ENCODE results near the gene TTC6. TPM values are rescaled to one million over a fixed set of nuclear protein-coding genes. Genes with fewer than 3 reads are reported as not detected.

The TTC6 gene
- total RNA-seq, 1 donor from 2014 or later: not detected

DNA sequence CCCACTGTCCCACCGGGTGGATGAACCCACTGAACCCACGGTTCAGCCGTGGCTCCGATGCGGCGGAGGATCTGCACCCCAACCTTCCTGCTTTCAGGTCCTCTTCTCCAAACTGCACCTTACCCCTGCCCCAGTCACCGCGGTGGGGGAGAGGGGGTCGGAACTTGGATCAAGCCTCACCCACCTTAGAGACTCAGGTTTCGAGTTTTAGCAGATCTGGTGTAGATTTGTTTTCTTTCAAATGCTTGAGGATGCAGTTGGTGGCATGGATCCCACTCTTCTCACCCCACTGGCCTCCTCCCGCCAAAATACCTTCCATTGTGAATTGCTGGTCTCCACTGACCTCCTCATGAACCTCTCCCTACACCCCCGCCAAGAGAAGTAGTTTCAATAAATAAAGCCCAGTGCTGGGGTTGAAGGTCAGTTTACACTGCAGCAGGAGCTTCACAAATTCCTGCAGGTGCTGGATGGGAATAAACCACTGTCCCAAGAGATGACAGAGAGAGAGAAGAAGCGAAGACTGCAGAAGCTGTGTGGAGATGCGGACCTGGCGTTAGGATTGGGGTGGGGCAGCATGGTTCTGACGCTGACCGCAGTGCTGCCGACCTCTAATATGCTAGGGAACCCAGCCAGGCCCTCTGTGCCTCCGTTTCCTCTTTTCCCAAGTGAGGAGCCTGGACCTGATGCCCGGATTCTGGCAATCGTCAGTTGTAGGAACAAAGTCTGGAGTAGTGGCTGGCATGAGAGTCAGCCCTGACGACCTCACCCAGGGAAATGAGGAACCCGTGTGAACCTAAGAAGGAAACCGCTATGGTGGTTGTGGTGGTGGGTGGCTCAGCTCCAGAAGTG, 7.4 kb downstream of the TTC6 start:
- peaks cover 89% of the 10 kb centered on the region for H3K27me3 Mint-ChIP-seq (ENCODE audit: unreplicated experiment)
- no peaks in the 10 kb centered on the region for H3K9me3 Mint-ChIP-seq (ENCODE audit: unreplicated experiment)
- DNase-seq (ENCODE audit: extremely low spot score, unreplicated experiment): no peak
- peaks cover 23% of the 10 kb centered on the region for H3K4me1 Mint-ChIP-seq (ENCODE audit: unreplicated experiment)
- H3K36me3 Mint-ChIP-seq (ENCODE audit: unreplicated experiment): no peaks in the 10 kb centered on the region
- TF ChIP-seq, protein P1, sequence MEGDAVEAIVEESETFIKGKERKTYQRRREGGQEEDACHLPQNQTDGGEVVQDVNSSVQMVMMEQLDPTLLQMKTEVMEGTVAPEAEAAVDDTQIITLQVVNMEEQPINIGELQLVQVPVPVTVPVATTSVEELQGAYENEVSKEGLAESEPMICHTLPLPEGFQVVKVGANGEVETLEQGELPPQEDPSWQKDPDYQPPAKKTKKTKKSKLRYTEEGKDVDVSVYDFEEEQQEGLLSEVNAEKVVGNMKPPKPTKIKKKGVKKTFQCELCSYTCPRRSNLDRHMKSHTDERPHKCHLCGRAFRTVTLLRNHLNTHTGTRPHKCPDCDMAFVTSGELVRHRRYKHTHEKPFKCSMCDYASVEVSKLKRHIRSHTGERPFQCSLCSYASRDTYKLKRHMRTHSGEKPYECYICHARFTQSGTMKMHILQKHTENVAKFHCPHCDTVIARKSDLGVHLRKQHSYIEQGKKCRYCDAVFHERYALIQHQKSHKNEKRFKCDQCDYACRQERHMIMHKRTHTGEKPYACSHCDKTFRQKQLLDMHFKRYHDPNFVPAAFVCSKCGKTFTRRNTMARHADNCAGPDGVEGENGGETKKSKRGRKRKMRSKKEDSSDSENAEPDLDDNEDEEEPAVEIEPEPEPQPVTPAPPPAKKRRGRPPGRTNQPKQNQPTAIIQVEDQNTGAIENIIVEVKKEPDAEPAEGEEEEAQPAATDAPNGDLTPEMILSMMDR (IDR thresholded peaks at IDR 0.05): no peak
- H3K27ac Mint-ChIP-seq (ENCODE audit: unreplicated experiment): no peak overlapping the region
- H3K4me3 Mint-ChIP-seq (ENCODE audit: unreplicated experiment): no peak overlapping the region

DNA sequence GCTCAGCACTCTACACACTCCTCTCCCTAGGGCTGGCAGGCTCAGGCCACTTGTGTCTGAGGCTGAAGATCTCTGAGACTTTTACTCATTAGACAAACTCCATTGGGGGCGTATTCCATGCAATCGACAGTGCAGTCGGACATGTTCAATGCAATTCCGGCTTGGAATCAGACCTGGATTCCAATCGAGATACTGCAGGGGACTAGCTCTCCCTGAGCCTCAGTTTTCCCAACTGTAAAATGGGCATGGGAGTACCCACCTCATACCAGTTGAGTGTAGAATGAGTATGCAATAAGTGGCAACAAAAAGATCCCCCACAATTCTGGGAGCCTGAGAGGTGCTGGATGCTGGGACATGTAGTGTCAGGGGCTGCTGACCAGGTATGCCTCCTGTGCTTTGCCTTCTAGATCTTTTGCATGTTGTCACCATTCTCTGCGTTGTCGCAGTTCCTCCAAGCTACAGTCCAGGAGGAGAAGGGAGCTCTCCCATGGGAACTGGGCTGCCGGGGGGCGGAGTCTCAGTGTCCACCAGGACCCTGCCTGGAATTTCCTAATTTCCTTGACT, 8.3 kb downstream of the TTC6 start:
- H3K27ac Mint-ChIP-seq (ENCODE audit: unreplicated experiment): no peak overlapping the region
- H3K9me3 Mint-ChIP-seq (ENCODE audit: unreplicated experiment): no peaks in the 10 kb centered on the region
- peaks cover 84% of the 10 kb centered on the region for H3K27me3 Mint-ChIP-seq (ENCODE audit: unreplicated experiment)
- TF ChIP-seq, protein P1 (IDR thresholded peaks at IDR 0.05): no peak
- peaks cover 15% of the 10 kb centered on the region for H3K4me1 Mint-ChIP-seq (ENCODE audit: unreplicated experiment)
- DNase-seq (ENCODE audit: extremely low spot score, unreplicated experiment): no peak
- H3K36me3 Mint-ChIP-seq (ENCODE audit: unreplicated experiment): no peaks in the 10 kb centered on the region
- H3K4me3 Mint-ChIP-seq (ENCODE audit: unreplicated experiment): no peak overlapping the region

DNA sequence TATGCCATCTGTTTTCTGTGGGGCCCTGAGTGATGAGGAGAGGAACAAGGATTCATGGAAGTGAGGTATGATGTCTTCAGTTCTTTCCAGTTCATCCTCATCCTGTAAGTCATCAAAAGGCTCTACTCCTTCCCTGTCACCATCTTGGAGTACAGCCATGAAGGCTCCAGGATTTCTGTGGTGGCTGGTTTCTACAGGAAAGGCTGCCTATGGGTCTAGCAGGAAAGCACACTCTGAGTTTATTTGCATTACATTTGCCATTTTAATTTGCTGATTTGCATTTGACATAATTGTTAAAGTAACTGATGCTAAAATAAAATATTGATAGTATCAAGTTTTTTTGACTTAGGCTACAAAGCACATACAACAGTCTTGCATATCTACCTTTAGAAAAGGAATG, 11.2 kb downstream of the TTC6 start:
- Mint-ChIP-seq H3K27me3 (ENCODE audit: unreplicated experiment) (peaks cover 59% of the 10 kb centered on the region), H3K36me3 (ENCODE audit: unreplicated experiment) (no peaks in the 10 kb centered on the region), H3K4me3 (ENCODE audit: unreplicated experiment) (no peak overlapping the region), H3K27ac (ENCODE audit: unreplicated experiment) (no peak overlapping the region), H3K9me3 (ENCODE audit: unreplicated experiment) (no peaks in the 10 kb centered on the region), H3K4me1 (ENCODE audit: unreplicated experiment) (no peaks in the 10 kb centered on the region)
- DNase-seq (ENCODE audit: extremely low spot score, unreplicated experiment): no peak
- TF ChIP-seq, protein P1 (IDR thresholded peaks at IDR 0.05): no peak

DNA sequence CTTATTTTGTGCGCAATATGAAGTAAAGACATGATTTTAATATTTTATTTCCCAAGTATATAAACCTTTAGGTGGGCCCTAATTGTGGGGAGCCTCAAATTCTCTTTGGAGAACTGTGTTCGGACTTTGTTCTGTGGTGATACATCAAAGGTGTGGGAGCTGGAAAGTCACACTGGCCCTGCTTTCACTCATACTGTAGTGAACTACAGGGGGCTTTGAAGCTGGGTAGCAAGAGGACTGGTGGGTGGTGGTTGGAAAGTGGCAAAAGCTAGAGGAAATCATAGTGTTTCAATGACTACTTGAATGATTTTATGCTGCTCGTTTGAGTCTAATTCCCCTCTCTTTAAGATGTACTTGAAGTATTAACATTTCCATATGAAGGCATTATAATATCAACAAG, 13.2 kb downstream of the TTC6 start:
- no peak for DNase-seq (ENCODE audit: extremely low spot score, unreplicated experiment)
- no peak overlapping the region for H3K27ac Mint-ChIP-seq (ENCODE audit: unreplicated experiment)
- no peaks in the 10 kb centered on the region for H3K36me3 Mint-ChIP-seq (ENCODE audit: unreplicated experiment)
- peaks cover 4% of the 10 kb centered on the region for H3K9me3 Mint-ChIP-seq (ENCODE audit: unreplicated experiment)
- no peak overlapping the region for H3K4me3 Mint-ChIP-seq (ENCODE audit: unreplicated experiment)
- TF ChIP-seq, protein P1 (IDR thresholded peaks at IDR 0.05): no peak
- no peaks in the 10 kb centered on the region for H3K4me1 Mint-ChIP-seq (ENCODE audit: unreplicated experiment)
- peaks cover 39% of the 10 kb centered on the region for H3K27me3 Mint-ChIP-seq (ENCODE audit: unreplicated experiment)

DNA sequence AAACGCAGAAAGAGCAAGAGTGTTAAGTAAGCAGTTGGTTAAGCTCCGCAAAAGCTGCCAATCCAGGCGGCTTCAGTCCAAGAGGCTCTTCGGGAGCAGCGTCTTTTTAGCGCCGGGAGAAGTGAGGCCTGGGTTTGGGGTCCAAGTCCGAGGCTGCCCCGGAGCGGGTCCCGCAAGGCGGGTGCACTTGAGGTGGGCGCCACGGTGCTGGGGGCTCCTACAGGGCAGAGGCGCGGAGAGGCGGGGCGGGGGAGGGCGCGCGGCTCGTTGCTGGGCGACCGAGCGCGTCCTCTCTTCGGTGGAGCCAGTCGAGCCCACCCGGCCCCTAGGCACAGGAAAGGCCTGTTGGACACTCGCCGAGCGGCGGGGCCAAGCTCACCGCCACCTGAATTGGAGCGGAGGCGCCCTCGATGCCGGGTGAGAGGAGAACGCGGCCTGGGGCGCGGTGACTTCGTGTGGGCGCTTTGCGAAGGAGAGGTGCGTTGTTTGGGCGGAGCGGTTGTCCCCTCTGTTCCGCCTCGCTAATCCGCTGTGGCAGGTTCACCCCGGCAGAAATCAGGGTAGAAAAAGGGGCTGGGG, 15.6 kb downstream of the TTC6 start:
- Mint-ChIP-seq H3K4me3 (ENCODE audit: unreplicated experiment) (no peak overlapping the region), H3K9me3 (ENCODE audit: unreplicated experiment) (peaks cover 20% of the 10 kb centered on the region), H3K27ac (ENCODE audit: unreplicated experiment) (no peak overlapping the region), H3K36me3 (ENCODE audit: unreplicated experiment) (peaks cover 3% of the 10 kb centered on the region), H3K4me1 (ENCODE audit: unreplicated experiment) (no peaks in the 10 kb centered on the region), H3K27me3 (ENCODE audit: unreplicated experiment) (peaks cover 17% of the 10 kb centered on the region)
- no peak for DNase-seq (ENCODE audit: extremely low spot score, unreplicated experiment)
- TF ChIP-seq, protein P1 (IDR thresholded peaks at IDR 0.05): no peak
